Activated T-cell treated with anti-CD3 and anti-CD28 coated beads for 4 hours (primary cell): Measurements from ENCODE around the gene CLMN.

Experiments
- DNase-seq: peaks from one replicate; pipeline ENCODE4 v3.0.0-alpha.2; 2020

CLMN gene

DNA sequence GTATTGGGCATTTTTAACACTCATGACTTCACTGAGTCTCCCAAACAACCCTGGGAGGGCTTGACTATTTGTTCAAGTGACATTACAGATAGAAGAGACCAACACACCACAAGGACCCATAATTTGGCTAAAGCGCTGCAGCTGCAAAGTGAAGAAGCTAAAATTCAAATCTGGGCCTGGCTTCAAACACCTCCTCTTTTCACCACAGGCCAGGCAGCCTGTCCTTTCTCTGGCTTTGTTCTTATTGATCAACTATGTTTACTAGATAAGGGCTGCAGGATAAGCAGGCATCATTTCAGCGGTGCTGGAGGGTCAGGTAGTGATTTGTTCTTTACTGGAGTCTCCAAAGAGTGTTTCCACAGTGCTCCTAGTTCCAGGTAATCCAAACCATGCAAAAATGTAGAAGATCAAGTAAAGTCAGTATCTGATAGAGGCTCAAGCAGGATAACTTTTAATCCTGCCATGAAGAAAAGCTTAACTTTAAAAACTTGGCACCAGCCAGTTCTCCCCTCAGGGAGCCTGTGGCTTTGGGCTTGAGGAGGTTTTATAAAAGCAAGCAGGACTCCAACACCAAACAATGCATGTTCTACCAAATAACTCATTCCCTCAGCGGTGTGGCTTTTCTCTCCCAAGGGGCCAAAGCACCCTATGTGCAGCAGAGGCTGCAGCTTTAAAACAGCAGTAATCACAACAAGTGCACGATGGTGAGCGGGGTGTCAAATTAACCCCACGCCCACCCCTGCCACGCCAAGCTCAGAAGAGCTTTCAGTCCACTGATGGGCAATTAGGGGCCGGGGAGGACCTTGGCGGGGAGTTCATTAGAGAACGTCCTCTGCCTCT lies 16.8 kb downstream of the CLMN start:
- no peak for DNase-seq

DNA sequence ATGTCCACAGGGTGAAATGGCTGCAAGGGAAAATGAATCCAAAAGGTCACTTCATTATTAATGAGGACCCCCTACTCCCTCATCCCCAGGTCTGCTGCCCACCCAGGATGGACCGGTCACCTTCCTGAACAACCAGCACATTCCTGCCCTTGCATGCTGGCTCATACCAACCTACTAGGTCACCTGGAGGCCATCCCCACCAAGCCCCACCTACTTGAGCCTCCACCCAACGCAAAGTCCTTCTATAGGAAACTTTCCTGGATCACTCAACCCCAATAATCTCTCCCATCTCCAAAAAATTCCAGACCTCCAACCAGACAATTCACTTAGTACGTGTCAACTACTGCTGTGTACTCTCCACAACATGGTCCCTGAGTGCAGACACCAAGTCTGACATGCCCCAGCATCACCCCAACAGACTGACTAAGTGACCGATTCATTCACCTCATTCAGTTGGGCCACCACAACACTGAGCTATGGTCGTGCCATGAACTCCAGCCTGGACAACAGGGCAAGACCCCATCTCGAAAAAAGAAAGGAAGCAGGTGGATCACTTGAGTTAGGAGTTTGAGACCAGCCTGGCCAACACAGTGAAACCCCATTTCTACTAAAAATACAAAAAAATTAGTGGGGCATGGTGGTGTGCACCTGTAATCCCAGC lies 18.1 kb downstream of the CLMN start:
- DNase-seq, result no peak

DNA sequence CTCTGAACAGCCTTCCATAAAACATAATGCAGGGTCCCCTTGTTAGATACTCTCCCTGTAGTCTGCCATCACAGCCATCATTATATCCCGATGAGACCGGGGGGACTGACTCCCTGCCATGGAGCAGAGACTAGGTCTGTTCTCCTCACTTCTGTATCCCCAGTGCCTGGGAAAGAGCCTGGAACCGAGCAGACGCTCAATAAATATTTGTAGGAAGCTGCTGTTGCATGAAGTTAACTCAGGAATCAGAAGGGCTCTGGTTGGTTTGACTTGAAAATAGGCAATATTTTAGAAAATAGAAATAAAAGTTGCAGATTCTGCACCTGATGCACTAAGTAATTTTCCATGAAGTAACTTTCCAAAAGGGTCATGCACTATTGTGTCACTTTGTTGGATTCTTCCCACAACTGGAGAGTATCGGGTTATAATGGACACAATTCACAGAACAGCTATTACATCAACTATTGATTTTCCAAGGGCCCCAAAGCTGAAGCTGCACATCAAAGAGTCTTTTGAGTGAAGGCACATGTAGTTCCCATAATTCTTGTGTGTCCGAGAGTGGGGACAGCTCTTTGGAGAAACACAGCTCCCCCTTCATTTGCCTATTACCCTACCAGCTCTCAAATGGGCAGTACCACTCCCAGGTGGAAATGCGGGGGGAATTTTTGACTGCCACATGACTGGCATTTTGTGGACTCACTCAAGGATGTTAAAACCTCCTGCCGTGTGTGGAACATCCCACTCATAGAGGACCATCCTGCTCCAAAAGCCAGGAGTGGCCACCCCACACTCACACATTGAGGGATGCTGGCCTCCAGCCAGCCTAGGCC lies 18.8 kb downstream of the CLMN start:
- no peak for DNase-seq

DNA sequence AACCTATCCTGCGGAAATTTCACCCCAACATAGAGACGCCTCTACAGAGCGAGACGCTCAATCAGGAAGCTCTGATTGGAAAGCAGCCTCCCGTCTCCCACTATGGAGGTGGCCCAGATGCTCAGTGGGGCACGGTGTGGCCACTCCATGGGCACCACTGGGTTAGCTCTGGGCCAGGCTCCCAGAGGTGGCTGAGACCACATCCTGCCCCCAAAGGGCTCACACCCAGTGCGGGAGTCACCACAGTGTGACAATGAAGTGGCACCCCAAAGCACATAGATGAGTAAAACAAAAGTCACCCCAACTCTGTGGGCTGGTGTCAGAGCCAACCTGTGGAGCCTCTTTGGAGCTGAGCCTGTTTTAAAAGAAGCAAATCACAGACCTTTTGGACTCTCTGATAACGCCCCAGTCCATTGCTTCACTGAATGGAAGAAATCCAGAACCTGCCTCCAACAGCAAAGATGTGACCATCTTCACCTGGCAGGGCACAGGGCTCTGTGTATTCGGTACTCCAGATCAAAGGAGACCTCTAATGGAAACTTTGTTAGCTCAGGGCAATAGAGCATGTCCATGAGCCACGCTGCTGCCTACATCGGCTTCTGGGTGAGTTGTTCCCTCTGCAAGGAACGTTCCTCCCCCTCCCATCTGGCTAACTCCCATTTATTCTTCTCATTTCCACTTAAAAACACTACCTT lies 19.6 kb downstream of the CLMN start:
- no peak for DNase-seq

DNA sequence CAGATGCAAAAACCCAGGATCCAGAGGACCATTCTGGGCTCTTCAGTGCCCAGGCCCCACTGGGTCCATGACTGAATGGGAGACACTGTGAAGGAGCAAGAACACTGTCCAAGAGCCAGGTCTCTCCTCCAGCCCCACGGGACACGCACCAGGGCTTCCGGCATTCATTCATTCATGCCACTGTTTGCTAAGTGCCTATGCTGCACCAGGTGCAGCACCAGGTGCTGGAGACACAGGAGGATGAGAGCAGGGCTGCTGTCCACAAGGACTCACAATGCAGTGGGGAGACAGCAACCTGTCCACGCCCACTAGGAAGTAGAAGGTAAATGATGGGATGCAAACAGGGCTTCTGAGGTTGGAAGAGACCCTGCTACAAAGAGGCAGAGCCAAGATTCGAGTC lies 20.4 kb downstream of the CLMN start:
- no peak for DNase-seq

DNA sequence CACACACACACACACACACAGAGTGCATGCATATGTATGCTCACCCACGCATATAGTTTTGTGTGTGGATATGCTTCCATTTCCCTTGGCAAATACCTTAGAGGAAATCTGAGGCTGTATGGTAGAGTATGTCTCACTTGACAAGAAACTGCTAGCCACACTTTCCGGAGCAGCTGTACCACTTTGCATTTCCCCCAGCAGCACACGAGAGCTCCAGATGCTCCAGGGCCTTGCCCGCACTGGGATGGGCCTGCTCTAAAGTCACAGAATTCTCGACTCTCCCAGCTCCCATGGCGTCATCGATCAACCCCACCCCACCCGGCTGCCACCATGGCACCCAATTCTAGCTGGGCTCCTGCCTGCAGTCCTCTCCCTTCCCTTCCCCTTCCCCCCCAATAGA lies 21.9 kb downstream of the CLMN start:
- no peak for DNase-seq

DNA sequence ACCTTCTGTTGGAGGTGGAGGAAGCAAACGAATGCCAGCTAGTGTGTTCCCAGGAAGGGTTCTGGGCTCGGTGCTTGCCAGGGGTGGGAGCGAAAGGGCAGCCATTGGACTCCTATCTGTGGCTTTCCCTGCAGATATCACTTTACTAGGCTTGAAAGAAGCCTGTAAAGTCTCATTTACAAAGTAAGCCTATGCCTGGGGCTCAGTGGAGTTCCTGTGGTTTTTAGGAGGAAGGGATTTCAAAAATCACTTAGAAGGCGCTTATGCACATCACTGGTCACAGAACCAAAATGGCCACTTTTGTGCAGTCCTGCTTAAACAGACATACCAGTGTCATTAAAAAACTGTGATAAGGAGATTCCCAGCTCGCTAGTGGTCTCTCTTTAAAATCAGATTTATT lies 22.7 kb downstream of the CLMN start:
- no peak for DNase-seq

DNA sequence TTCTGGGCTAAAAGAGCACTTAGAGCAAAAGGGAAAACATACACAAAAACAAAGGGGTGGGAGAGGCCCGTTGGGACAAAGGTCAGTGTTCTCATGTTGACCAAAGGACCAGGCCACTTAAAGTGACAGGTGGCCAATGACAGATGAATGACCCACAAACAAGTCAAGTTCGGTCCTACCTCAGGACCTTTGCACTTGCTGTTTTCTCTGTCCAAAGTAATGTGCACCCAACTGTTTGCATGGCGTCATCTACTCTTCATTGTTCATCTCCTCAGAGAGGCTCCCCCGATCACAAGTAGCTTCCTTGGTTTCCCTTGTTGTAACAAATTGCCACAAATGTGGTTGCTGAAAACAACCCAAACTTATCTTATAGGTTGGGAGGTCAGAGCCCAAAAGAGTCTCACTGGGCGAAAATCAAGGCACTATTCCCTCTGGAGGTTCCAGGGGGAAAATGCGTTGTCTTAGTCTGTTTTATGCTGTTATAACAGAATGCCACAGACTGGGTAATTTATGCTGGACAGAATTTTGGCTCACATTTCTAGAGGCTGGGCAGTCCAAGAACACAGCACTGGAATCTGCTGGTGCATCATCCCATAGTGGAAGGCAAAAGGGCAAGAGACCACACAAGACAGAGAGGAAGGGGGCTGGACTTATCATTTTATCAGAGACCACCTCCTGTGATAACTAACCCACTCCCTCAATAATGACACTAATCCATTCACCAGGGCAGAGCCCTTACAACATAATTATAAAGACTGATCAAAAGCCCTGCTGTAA lies 23.9 kb downstream of the CLMN start:
- DNase-seq, result no peak

DNA sequence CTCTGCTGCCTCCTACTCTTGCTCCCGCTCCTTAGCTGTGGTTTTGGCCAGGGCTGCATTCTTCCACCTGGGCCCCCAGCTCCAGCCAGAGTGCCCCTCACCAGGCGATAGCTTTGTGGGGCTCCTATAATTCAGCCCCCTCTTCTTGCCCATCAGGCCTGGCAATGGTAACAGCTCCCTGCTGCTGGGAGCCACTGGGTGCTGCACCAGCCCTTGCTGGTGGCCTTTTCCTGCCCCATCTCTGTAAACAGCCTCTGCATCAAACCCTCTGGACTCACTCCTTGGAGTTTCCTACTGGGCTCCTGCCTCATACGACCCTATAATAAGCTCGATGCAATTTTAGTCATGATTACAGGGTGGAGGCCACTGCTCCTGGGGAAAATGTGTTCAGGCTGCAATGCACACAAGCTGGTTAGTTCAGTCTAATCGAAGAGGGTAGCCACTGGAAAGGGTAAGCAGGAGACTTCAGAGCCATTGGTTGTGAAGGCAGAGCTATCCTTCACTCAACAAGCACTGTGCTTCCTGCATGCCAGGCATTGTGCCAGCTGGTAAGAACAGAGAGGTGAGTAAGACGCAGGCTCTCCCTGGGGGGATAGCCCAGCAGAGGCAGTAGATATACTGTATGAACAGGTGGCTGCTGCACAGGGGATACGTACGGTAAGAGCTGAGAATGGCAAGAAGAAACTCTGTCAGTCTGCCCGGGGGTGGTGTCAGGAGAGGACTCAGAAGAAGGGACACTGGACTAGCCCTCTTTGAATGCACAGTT lies 24.7 kb downstream of the CLMN start:
- DNase-seq, result no peak

DNA sequence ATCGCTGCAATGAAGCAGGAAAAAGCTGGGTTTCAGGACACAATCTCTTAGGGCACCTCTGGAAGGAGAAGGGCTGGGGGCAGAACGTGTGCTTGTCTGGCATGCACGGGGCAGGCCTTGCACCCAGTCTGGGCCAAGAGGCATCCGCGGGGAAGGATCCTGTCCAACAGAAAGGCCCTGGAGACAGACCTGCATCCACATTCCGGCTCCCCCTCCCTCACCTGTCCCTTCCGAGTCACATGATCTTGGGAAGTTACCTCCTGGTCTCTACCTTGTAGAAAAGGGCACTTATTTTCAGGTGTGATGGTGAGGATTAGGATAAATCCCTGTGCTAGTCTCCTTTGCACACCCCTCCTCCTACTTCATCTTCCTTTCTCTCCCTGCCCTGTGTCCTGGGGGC lies 25.4 kb downstream of the CLMN start:
- no peak for DNase-seq

DNA sequence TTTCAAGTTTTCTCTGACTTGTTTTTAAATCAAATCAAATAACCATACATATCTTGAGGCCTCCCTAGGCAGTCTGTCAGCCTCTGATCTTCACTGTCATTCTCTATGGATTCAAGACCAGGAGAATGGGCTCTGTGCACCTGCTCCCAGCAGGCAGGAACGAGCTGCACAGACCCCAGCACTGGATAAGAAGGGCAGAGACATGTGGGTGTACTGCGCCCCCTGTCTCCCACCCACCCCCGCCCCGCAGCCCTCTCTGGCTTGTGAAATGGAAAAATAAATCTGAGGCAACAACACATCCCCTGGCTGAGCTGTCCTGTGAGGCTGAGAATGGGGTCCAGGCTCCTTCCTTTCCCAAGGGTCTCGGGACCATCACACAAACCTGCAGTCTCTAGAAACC lies 26.3 kb downstream of the CLMN start:
- DNase-seq, result no peak

DNA sequence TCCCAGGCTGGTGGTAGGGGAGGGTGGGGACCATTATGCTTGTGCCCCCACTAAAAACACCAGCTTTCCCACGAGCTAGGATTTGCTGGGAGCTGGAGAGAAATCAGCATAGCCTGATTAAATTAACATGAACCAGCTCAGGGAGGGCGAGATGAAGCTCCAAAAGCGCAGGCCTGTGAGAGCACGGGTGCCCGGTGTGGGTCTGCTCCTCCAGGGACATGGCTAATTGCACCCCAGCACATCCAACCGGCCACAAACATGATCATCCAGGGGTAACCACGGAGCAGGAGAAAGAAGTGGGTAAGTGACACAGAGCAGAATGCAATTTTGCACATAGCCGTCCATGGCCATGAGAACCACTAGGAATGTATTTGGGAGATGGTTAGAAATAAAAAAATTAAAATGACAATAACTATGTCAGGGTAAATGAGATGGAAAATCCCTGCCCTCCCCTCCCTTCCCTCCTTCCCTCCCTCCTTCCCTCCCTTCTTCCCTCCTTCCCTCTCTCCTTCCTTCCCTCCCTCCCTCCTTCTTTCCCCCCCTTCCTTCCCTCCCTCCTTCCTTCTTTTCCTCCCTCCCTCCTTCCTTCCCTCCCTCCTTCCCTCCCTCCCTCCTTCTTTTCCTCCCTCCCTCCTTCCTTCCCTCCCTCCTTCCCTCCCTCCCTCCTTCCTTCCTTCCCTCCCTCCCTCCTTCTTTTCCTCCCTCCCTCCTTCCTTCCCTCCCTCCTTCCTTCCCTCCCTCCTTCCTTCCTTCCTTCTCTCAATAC lies 26.9 kb downstream of the CLMN start:
- DNase-seq, result no peak

DNA sequence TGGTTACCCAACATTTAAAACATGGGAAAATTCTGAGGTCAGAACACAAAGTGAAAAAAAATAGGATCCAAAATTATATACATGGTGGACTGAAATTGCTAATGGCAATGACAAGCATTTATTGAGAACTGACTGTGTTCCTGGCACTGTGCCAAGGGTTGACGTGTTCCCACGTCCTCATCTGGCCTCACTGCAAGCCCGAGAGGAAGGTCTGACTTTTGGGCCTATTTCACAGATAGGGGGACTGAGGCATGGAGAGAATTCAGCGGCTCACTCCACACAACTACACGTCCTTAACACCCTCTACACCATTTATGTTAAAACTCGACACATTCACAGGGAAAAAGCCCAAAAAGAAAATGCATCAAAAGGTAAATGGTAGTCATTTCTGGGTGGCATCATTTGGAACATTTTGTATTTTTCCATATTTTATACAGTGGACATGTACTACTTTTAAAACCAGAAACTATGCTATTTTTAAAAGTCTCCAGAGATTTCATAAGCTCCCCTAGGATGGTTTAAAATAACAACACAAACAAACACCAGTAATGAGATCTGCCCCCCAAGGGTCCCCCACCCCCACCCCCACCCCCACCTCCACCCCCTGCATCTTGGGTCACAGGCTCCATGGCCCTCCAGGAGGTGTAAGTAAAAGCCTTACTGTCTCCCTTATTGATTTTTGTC lies 27.7 kb downstream of the CLMN start:
- no peak for DNase-seq

DNA sequence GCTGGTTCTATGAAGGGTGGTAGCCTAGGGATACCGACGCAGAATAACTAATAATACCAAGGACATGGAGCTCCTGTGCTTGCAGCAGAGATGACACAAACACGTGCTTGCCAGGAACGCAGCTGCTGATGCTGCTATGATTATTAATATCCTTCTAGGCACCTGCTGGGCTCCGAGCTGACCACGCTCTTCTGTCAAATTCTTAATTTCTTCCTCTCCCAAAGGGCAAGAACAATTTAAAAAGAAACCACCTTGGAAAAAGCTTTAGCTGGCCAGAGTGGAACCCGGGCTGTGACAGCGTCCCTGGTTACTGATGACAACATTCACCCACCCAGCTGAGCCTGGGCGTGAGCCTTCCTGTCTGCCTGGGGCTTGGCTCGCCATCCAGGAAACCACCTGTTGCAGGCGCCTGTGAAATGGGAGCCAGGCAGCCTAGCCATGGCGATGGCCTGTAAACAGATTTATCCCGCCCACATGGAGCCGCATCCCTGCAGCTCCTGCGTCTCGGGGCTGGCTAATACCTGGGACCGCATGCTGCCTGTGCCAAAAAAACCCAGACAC lies 28.8 kb downstream of the CLMN start:
- DNase-seq, result no peak

DNA sequence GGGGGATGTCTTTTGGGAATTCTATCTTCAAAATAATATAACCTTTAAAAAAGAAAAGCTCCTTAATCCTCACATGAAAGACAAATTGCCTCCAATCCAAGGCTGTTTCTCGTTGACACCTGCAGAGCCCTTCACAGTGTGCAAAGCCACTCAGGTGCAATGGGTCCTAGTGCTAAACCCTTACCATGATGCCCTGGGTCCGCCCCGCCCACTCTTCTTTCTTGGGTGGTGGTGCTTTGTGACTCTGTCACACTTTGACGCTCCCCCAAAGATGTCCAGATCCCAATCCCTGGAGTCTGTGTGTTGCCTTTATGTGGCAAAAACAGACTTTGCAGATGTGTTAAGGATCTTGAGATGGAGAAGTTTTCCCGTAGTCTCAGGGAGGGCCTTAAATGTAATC lies 29.7 kb downstream of the CLMN start:
- no peak for DNase-seq

DNA sequence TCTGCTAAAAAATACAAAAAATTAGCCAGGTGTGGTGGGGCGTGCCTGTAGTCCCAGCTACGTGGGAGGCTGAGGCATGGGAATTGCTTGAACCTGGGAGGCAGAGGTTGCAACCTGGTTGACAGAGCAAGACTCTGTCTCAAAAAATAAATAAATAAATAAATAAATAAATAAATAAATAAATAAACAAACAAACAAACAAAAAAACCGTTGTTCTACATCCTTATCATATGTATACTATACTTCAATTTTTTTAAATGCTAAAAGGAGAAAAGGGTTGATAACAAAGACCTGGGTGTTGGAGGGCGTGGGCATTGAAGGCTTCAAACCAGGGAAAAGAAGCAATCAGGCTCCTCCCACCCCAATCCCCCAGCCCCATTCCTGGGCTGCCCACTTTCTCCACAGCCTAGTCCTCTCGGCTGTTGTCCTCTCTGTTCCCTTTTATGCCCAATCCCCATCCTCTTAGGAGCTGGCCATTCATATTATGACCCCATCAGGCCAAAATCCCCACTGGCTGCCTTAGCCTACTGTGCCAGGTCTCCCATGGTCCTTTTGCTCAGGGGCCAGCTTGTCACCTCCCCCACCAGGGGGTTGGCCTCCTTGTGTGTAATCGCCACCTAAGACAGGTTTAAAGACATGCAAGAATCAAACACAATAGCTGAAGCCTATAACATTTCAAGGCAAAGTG lies 30.2 kb downstream of the CLMN start:
- DNase-seq, result no peak

DNA sequence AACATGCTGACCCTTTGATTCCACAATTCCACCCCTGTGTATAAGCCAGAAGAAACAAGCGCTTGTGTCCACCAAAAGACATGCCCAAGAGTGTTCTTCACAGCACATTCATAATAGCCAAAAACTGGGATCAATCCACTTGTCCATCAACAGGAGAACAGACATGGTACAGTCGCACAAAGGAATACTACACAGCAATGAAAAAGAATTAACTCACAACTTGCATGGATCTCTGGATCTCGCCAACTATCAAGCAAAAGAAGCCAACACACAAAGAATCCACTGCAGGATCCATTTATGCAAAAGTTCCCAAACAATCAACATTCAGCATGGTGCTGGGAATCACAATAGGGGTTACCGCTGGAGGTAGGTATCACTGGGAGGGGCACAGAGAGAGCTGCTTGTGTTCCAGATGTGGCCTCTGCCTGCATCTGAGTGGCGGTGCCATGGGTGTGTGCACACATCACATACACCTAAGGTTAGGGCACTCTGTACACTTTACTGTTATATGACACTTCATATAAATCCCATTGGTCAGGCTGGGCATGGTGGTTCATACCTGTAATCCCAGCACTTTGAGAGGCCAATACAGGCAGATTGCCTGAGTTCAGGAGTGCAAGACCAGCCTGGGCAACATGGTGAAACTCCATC lies 30.9 kb downstream of the CLMN start:
- no peak for DNase-seq

DNA sequence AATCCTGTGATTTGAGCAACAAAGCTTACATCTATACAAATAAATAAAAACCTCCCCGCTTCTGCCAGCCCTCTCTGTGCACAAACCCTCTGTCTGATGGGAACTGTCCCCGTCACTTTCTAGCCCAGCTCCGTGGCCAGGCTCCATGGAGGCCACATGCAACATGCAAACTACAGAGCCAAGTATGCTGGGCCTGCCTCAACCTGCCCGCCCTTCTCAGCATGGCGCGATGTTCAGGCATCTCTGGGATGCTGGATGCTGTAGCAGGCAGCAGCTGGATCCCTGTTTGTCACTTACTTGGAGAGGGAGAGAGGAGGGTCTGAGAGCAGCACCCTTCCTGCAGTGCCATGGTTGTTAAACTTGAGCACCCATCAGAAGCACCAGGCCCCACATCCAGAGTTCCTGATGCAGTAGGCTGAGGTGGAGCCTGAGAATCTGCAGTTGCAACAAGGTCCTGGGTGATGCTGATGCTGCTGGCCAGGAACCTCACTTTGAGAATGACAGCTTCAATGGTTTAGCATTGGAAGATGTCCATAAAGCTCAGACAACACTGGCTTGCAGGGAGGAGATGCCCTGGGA lies 32.4 kb downstream of the CLMN start:
- no peak for DNase-seq
